Vagina (tissue), 2 donors: ENCODE results near the gene CACNB2.

Experiments
- POLR2A ChIP-seq, 2 donors: fragments of 450-650 bp; IDR thresholded peaks; one replicate each; pipeline ENCODE4 v1.6.1; 2017; ENCODE audit warnings: antibody characterized with exemption in 2 of 2, mild to moderate bottlenecking in 2 of 2, moderate library complexity in 2 of 2
- TF ChIP-seq, protein P1 (sequence below), 3 experiments: fragments of 450-650 bp in 2 of 3; fragments of 200-600 bp in 1 of 3; sonication (generic) in 1 of 3; IDR thresholded peaks; one replicate each; pipeline ENCODE4 v1.5.1; 2017 to 2019; ENCODE audit warnings: antibody characterized with exemption in 3 of 3, mild to moderate bottlenecking in 2 of 3, moderate library complexity in 2 of 3

DNA sequence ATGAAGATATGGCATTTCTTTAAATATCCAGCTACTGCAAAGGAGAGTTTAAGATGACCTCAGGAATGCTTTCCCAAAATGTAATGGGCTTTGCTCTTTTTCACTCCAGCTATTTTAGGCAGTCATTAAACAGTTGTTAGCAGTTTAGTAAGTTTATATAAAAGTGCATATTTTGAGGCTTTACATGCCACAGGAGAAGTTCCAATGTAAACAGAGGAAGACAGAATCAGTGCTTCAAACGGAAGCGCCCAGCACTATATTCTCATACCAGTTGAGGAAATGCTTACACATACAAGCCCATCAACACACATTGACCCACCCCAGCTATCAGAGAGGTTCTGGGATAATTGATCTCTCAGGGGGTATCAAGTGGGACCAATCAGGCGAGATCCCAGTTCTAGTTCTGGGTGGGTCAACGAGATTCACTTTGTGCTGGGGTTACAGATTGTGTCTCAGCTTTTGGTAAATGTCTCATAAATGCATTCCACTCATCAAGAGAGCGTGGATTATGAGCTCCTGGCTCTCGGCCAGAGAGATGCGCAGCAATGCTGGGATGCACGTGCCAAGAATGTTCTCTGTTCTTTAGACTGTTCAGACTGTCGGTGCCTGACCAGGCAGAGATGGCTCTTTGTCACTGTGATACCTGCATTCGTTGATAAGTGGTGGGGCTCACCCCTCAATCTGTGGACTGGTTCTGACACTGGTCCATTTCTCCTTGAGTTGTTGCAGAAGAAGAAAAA lies 55.0 kb downstream of the CACNB2 start:
- TF ChIP-seq, protein P1, sequence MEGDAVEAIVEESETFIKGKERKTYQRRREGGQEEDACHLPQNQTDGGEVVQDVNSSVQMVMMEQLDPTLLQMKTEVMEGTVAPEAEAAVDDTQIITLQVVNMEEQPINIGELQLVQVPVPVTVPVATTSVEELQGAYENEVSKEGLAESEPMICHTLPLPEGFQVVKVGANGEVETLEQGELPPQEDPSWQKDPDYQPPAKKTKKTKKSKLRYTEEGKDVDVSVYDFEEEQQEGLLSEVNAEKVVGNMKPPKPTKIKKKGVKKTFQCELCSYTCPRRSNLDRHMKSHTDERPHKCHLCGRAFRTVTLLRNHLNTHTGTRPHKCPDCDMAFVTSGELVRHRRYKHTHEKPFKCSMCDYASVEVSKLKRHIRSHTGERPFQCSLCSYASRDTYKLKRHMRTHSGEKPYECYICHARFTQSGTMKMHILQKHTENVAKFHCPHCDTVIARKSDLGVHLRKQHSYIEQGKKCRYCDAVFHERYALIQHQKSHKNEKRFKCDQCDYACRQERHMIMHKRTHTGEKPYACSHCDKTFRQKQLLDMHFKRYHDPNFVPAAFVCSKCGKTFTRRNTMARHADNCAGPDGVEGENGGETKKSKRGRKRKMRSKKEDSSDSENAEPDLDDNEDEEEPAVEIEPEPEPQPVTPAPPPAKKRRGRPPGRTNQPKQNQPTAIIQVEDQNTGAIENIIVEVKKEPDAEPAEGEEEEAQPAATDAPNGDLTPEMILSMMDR (IDR thresholded peaks at IDR 0.05), result no peak
- TF ChIP-seq POLR2A (IDR thresholded peaks at IDR 0.05), result no peak
